GM12801 (cell line): Measurements from ENCODE around the gene FKBP1A.

Experiments
- CTCF ChIP-seq: IDR thresholded peaks from one replicate; pipeline ENCODE4 v1.5.1; 2011; ENCODE audit warnings: control low read depth; ENCODE audit not compliant: insufficient read length; ENCODE audit errors: extremely low read depth

The FKBP1A gene

DNA sequence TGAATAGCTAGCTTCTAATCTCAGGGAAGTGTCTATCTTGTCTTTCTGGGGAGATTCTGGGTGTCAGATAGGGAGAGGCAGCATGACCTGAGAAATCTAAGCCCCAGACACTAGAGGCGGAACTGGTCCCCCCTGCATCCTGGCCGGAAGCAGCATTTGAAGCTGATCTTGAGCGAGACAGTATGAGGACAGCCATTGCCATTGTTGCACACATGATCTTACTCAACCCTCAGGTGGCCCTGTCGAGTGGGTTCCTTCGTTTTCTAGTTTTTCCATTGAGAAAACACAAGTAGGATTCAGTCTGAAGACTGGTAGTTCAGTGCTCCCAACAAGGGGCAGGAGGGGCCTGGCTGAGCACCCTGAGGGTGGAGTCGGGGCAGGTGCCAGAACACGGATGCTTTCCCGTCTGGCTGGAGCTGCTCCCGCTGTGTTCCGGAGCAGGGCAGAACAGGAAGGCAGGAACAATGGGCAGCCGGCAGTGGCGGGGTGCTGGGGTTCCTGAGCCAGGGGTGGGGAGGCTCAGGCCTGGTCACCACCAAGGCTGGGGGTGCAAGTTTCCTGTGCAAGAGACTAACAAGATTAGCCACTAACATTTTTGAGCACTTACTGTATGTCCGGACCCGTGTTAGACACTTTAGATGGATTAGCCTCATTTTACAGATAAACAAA lies 56.0 kb downstream of the FKBP1A start:
- TF ChIP-seq CTCF = no peak

DNA sequence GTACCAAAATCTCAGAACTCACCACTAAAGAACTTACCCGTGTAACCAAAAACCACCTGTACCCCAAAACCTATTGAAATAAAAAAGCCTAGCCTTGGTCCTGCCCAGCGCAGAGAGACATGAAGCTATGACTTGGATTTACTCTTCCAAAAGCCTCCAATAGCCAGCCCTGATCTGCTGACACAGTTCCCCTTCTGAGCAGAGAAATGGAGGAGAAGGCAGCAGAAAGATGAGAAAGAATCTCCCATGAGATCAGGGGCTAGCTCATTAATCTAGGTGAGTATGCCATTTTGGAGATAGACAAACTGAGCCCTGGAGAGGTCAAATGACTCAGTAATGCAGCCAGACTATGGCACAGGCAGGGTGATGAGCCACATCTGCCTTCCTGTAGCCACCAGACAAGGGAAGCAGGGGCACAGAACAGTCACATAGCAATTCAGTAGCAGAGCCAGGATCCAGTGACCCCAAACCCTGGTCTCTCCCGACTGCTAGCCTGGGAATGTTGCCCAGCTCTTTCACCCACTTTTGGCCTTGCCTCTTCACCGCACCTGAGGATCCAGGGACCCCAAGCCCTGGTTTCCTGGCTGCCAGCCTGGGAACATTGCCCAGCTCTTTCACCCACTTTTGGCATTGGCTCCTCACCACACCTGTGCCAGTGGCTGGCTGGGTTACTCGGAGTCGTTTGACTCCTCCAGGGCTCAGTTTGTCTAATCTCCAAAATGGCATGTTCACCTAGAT lies 56.7 kb downstream of the FKBP1A start:
- no peak for TF ChIP-seq CTCF

DNA sequence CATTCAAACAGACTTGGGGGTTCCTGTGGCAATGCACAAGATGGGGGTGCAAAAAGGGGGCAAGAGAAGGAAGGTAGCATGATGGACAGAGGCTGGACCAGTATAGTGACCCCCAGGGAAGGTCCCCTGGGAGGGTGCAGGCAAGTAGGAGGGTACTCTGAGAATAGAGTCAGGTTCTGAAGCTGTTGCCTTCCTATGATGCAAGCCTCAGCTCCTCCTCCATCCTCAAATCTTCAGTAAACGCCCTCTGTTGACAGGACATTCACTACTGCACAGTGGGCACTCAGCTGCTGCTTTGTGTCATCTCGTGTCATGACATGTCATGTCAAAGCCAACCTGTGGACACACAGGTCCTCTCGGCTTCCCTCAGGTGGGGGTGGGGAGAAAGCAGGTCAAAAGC lies 58.1 kb downstream of the FKBP1A start:
- TF ChIP-seq CTCF = no peak

- TF ChIP-seq CTCF = no peak
Measured at GRCh38 chr20:1334370-1334731, 58.5 kb downstream of the FKBP1A start.

DNA sequence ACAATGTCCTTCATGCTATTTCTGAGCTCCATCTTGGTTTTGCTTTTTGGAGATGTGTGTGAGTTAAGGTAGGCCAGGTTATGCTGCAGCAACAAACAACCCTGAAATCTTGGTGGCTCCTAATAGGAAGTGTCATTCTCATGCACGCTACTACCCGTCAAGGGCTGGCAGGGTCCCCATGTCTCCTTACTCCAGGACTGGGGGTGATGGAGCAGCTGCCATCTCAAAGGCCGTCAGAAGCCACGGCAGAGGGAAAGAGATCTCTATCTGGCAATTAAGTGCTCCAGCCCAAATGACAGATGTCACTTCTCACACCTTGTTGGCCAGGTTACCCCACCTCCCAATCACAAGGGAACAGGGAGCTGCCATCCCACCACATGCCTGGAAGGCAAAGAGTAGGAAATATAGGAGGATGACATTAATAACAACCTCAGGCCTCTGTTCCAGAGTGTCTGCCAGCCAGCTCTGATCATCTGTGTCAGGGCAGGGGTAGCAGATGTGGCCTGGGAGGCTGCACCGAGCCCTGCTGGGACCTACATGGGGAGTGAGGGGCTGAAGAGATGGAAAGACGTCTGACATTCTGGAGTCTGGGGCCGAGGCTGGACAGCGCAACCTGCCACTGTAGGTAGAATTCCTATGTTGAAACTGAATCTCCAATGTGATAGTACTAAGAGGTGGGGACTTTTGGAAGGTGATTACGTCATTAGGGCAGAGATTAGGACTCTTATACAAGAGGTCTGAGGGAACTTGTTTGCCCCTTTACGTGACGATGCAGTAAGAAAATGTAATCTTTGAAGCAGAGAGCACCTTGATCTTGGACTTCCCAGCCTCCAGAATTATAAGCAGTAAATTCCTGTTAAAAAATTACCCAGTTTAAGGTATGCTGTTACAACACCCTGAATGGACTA lies 59.1 kb downstream of the FKBP1A start:
- TF ChIP-seq CTCF = no peak

- no peak for TF ChIP-seq CTCF
Measured at GRCh38 chr20:1332749-1333300, 60.0 kb downstream of the FKBP1A start.

DNA sequence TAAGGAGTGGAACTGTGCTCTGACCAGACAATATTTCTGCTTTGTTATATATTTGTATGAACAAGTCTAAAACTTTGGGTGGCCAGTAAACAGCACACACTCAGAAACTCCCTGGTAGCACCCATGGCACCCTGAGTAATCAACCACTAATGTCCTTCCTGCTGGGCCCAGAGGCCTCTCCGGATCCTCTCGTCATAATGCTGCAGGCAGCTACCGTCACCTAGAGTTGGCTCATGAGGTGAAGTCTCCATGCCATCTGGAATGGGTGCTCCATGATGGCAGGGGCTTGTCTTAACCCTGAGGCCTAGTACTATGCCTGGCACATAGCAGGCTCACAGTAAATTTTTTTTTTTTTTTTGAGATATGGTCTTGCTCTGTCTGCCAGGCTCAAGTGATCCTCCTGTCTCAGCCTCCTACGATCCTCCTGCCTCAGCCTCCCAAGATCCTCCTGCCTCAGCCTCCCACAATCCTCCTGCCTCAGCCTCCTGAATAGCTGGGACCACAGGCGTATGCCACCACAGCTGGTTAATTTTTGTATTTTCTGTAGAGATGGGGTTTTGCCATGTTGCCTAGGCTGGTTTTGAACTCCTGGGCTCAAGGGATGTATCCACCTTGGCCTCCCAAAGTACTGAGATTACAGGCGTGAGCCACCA lies 60.9 kb downstream of the FKBP1A start:
- no peak for TF ChIP-seq CTCF
